IPS-NIHi11 (cell line): ENCODE measurements around the gene C16orf92.

ENCODE experiments used
- DNase-seq: peaks from one replicate; pipeline ENCODE4 v3.0.0; 2012; ENCODE audit warnings: mixed read lengths, low spot score

C16orf92 gene

DNA sequence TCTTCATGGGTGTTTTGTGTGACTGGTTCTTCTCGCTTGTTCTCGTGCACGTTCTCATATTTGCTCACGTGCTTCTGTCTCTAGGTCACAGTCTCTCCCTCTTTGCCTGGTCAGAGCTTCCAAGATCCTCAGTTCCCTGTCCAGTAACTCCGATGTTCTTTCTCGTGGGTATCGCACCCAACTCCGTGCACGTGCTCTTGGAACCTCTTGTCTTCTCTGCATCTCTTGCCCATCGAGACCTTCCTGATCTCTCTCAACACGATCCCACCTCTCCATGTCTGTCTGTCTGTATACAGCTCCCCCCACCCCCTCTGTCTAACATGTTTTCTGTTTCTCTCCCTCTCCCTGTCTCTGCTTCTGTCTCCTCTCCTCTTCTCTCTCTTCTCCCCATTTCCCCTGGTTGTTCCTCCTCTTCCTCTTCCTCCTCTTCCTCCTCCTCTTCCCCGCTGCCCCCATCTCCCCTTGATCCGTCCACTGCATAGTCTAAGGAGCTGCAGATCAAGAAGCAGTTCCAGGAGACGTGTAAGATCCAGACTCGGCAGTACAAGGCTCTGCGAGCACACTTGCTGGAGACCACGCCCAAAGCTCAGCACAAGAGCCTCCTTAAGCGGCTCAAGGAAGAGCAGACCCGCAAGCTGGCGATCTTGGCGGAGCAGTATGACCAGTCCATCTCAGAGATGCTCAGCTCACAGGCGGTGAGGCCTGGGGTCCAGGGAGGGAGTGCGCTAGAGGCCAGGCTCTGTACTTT is 33.7 kb upstream of the C16orf92 start:
- DNase-seq: no peak

DNA sequence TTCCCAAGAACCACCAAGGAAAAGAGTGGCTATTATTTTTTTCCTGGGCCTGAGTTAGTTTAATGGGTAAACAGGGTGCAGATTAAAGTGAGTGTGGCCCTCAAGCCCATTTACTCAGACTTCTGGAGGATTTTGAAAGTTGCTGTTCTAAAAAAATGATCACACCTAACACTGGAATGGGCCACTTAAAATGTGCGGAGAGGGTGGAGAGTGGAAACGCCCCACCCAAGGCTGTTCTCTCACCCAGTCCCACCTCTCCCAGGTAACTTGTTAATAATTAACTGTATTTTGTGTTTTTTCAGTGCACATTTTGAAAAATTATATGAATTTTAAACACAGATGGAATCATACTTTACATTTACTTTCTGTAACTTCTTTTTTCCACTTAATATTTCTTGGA is 33.0 kb upstream of the C16orf92 start:
- DNase-seq: no peak

DNA sequence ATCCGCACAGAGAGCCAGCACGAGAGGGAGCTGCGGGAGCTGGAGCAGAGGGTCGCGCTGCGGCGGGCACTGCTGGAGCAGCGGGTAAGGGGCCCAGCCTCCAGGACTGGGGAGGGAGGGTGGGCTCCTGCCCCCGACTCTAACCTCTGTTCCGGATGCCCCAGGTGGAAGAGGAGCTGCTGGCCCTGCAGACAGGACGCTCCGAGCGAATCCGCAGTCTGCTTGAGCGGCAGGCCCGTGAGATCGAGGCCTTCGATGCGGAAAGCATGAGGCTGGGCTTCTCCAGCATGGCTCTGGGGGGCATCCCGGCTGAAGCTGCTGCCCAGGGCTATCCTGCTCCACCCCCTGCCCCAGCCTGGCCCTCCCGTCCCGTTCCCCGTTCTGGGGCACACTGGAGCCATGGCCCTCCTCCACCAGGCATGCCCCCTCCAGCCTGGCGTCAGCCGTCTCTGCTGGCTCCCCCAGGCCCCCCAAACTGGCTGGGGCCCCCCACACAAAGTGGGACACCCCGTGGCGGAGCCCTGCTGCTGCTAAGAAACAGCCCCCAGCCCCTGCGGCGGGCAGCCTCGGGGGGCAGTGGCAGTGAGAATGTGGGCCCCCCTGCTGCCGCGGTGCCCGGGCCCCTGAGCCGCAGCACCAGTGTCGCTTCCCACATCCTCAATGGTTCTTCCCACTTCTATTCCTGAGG is 32.0 kb upstream of the C16orf92 start:
- DNase-seq: no peak

DNA sequence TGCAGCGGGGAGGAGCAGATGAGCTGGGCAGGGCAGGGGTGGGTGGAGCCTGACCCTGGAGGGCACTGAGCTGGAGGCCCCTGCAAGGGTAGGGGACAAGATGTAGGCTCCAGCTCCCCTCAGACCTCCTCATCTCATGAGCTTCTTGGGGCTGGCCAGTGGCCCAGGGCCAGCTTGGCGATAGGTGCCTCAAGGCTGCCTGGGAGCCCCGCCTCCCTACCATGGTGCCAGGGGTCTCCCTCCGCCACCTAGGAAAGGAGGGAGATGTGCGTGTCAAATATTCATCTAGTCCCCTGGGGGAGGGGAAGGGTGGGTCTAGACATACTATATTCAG is 31.5 kb upstream of the C16orf92 start:
- DNase-seq: no peak

DNA sequence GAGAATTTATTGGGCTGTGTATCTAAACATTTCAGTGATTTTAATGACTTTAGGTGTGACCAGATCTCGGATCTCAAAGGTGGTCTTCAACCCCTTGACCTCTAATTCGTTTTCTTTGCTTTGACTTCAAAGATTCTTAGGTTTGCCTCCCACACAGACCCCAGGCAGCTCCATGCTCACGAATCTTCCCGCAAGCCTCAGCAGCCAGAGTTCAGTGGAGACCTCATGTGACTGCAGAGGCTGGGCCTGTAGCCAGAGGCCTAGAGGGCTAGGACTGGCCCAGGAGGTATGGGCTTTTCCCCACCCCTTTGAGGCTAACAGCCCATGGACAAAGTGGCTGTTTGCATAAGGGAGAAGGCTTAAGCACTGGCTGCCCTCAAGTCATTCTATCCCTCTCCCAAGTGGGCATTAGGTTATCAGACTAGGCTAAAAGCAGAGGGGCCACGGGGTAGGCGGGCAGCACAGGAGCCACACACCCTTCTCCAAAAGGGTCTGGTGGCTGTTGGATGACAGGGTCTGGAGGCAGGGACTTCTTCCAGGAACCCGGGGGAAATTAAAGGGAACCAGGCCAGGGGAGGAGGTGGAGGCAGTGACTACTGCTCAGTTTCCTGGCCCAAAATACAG is 30.5 kb upstream of the C16orf92 start:
- DNase-seq: no peak

DNA sequence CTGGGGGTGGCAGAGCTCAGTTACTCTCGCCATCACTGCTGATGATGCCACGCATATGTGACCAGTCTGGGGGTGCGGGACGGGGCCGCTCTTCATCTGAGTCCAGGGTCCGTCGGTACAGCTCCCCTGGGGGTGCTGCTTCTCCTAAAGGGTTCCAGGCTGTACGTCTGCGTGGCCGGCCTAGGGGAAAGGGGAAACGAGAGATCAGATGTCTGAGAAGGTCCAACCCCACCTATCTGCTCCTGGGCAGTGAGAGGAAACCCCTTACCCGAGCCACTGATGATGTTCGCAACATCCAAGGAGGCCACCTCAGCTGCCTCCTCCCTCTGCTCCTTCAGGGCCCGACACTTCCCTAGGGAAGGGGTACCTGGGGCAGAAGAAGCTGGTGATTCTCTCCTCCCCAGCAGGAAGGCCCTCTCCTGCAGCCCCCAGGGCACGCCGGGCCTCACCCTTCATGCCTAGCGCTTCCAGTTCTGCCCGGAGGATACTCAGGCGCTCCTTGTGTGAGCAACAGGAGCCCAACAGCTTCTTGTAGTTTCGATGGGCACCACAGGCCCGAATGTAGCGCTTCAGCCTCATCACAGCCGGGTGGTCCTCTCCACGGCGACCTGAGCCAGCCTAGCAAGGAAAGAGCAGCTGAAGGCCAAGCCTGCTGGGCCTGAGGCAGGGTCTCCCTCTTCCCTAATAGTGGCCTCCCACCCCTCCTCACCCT is 29.7 kb upstream of the C16orf92 start:
- no peak for DNase-seq

DNA sequence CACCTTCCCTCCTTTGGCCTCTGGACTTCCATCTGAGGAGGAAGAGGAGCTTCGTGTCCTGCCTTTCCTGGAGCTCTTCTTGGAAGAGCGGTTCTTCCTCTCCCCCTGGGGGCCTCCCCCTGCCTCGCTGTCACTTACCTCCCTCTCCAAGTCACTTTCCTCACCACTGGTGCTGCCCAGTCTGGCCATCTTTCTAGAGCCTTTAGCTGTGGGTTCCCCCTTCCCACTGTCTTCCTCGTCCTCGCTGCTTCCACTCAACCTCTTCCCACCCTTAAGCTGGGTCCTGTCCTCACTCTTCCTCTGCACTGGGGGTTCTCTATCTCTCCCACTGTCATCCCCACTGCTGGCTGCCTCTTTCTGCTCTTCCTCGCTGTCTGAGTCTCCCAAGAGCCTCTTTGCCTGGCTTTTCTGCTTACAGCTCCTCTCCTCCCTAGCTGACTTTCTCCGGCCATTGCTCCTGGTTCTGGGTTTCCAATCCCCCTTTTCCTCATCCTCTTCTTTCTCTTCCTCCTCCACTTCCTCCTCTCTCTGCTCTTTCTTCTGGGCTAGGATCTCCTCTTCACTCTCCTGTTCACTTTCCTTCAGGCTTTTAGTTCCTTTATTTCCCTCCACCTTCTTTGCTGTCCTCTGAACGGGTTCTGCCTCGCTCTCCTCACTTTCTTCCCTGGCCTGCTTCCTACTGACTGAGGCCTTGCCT is 28.9 kb upstream of the C16orf92 start:
- DNase-seq: no peak

DNA sequence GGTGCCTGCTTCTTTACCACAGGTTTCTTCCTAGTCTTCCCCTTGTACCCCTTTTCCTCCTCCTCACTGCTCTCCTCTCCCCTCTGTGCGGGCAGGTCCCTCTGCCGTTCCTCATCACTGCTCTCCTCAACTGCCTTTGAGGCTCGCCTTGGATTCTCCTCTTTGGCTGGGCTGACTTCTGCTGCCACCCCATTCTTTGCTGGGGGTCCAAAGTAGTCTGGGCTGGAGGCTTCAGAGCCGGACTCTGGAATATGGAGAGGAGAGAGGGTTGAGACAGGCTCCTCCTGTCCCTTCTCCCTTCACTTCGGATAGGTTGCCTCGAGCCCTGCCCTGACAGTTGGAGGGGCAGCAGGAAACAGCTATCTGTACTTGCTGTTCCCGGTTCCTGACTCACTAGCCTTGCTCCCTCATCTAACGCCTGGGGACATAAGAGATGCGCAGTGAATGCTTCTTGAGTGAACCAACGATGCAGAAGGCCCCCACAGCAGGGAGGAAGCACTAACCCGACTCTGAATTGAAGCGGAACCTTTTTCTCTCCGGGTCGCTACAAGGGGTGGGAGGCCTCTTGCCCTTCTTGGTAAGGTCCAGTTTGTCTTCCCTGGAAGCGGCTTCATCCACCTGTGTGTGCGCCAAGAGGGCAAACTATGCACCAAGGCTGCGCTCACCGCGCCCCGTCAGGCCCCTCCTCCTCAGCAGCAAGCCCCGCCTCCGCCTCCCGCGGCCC is 28.2 kb upstream of the C16orf92 start:
- DNase-seq: peak; percentile 94

DNA sequence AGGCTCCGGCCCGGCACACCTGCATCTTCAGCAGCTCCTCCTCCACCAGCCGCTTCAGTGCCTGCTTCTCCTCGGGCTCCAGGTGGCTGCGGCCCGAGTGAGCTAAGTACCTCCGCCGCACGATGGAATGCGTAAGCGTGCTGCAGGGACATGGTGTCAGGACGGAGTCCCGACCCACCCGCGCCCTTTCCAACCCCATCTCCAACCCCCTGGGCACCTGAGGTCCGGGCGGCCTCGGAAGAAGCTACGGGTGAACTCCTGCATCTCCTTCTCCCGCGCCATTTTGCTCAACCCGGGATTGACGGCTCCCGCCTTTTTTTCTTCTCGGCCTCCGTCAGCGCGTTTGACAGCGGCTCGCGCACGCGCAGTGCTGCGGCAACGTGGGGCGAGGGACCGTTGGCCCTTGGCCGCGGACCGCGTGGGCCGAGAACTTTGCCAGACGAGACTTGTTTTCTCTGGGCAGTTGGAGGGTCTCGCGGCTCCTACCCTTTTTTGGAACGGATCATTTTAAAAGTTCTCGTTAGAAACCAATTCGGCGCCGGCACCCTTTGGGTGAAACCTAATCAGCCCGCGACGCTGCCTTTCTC is 27.6 kb upstream of the C16orf92 start, which contains the start of gene HIRIP3:
Gene HIRIP3 (minus strand): TSS at position 294 of the 587 bp plus-strand sequence. CDS start 12 bp downstream, at position 282.
- DNase-seq: peak; percentile 90

DNA sequence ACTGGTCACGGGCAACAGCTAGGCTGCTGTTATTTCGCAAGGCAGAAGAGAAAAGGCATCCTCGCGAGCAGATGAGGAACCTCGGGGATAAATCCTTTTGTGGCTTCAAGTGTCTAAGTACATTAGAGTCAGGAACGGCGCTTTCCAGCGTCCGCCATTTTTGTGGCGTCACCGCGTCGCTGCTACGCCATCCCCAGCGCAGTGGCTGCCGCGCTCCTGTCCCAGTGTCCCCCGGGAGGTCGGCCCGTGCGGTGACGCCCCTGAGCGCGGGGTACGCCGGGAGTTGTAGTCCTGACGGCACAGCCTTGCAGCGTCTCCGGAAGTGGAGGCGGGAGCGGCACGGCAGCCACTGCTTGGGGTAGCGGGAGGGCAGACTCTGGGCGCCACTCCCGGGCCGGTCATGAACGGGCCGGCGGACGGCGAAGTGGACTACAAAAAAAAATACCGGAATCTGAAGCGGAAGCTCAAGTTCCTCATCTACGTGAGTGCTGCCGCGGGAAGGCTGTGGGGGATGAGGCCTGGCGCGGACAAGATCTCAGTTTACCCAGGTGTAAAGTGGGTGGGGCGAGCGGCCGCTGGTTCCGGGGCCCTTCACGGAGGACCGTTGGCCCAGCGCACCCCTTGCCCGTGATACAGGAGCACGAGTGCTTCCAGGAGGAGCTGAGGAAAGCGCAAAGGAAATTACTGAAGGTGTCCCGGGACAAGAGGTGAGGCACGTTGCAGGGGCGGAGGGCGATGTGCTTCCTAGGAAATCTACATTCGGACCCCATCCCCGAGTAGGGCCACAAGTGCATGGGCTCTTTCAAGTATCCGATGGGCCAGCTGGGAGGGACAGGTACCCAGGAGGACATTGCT is 26.9 kb upstream of the C16orf92 start, which contains the start of gene INO80E:
Gene INO80E (plus strand): TSS at position 331 of the 855 bp plus-strand sequence. CDS start 70 bp downstream, at position 401.
- DNase-seq: peak; percentile 100

DNA sequence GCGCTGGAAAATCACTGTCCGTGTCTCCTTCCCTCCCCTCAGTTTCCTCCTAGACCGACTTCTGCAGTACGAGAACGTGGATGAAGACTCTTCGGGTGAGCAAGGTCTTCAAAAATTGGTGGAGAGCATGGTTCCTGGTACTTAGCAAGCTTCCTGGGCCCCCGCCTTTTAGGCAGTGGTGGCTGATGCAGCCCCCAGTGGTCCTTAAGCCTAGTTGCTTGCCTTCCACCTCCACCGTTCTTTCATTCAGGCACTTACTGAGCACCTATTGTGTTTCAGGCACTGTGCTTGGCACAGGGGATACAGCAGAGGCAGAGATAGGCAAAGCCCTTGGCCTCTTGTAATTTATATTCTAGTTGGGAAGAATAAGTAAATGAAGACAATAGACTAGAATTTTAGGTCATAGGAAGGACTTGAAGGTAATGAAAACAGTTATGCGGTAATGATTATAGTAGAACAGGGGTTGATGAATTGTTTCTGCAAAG is 26.2 kb upstream of the C16orf92 start:
- DNase-seq: no peak

DNA sequence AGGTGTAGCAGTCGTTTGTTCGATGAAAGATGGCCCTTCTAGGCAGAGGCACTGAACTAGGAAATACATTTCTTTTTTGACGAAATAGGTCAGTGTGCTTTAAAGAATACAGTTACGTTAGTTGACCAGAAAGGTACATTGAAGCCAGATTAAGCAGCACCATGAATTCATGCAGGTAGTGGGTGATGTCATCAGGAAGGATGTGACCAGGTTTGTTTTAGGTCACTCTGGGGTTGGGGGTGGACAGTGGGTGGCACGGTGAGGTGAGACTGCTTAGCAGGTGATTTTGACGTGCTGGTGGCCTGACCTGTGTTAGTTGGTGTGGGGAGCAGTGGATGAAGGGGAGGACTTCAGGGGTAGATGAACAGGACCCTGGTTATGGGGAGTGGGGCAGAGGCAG is 23.4 kb upstream of the C16orf92 start:
- DNase-seq: no peak

DNA sequence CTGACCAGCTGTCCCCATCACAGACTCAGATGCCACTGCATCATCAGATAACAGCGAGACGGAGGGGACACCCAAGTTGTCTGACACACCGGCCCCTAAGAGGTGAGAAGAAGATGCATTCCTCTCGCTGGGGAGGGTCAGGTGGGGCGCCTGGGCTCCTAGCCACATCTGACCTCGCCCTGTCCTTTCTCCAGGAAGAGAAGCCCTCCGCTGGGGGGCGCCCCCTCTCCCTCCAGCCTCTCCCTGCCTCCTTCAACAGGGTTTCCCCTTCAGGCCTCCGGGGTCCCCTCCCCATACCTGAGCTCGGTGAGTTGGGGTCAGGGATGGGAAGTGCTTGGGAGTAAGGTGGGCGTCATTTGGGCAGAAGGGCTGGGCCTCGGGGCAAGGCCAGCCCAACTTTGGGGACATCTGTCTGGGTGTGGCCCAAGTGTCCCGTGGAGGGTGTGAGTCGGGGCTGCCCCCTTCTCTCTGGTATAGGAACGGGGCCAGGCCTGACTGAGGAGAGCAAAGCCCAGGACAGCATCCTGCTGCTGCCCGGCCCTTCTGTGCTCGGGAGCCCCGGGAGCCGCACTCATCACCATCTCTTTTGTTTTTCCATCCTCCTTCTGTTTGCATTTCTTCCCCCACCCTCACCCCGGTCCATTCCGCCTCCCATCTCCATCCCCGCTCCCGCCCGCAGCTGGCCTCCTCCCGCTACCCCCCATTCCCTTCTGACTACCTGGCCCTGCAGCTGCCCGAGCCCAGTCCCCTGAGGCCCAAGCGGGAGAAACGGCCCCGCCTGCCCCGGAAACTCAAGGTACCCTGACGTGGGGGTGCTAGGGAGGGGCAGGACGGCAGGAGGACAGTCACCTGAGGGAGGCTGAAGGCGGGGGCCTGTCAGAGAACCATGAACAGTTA is 22.0 kb upstream of the C16orf92 start:
- DNase-seq: no peak

DNA sequence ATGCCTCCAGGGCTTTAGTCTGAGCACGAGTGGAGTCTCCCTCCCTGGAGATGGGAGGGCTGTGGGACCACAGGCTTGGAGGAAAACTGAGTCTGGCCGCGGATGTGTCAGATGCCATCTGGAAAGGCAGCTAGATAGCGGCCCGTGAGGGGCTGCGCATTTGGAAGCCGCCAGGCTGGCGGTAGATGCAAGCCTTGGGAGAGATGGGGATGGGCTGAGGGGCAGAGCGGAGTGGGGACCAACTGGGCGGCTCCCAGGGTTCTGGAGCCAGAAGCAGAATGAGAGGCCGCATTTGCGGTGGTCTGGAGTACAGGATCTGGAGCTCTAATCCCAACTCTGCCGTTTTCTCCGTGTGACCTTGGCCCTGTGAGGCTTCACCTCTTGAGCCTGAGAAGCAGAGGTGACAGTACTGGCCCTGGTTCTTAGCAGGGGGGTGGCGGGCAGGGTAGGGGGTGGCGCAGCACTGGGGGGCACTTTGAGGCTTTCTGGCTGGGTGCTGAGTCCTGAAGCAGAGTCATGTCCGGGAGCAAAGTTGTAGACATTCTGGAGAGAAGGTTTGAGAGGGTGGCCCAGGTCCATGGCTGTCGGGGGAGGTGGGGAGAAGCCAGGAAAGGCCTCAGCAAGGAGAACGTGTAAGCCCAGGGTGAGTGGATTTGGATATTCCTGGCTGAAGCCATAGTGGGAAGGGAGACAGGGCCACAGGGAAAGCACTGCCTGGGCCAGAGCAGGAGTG is 20.2 kb upstream of the C16orf92 start:
- no peak for DNase-seq

DNA sequence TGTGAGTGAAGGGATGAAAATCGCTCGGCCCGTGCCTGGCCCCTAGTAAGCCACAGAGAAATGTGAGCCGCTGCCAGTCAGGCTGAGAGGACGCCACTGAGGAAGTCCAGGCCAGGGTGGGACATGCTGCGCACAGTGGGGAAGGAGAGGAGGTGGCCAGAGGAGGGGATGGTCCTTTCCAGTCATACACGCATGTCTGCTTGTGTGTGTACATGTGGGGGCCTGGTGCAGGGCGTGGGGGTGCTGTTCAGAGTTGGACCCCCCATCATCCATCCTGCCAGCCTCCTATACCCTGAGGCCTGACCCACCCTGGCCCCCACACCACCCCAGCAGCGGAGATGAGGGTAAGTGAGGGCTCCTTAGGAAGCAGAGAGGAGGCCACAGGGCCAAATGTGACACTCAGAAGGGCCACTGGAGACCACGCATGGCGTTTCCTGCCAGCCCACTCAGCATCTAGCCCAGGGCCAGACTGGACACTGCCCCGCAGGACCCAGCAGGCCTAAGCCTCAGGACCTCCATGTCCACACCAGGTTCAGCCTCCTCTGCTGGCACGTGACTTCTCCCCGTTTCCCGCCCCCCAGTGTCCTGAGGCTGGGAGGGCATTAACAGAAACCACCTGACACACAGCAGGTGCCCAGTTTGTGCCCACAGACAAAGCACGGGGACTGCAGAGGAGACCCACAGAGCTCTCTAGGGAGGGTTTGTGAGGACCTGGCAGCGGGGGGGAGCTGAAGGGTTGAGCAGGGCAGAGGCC is 19.2 kb upstream of the C16orf92 start:
- DNase-seq: no peak

DNA sequence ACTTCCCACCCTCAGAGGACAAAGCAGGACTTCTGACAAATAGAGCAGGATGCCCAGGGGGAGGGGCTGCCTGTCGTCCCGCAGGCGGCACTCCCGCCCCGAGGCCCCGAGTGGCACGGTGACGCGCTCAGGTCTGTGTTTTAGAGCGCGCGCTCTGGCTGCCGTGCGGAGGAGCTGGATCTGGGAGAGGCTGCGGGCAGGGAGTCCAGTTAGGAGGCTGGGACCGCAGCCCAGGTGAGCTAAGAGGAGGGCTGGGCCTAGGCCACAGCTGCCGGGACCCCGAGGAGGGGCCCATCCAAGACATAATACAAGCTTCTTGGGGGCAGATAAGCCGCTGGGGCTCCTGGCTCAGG is 18.6 kb upstream of the C16orf92 start:
- DNase-seq: no peak

DNA sequence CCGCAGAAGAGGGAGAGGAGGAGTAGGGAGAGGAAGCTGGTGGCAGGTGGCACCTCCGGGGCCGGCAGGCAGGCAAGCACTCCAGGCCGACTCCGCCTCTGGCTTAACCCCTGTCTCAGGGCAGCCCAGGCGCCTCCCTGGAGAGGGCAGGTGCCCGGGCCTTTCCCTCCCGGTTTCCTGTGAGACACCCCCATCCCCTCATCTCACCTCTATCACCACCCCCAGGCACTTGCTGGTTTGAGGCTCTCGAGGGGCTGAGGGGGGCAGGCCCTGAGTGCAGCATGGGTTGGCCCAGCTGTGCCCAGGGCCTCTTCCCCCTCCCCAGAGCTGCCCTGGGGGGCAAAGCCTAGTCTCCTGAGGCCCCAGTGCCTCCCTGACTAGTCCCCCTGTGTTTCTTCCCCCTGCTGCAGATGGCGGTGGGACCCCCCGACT is 18.2 kb upstream of the C16orf92 start:
- no peak for DNase-seq
